H9 (cell line): ENCODE results near the gene BTN3A1. TPM values are rescaled to one million over a fixed set of nuclear protein-coding genes. Genes with fewer than 3 reads are reported as not detected.

Experiments
- DNase-seq: peaks from one replicate; pipeline ENCODE4 v3.0.0-alpha.2; 2017
- H2AFZ ChIP-seq: one replicate; pipeline ENCODE4 v1.6.1; 2013; ENCODE audit warnings: mild to moderate bottlenecking, low read length, control low read depth, moderate library complexity
- H2AK5ac ChIP-seq: 2 replicates; pipeline ENCODE4 v1.6.1; 2013; ENCODE audit warnings: low read length, control low read depth, mixed read lengths; ENCODE audit not compliant: insufficient read length
- H2BK120ac ChIP-seq: one replicate; pipeline ENCODE4 v1.6.1; 2013; ENCODE audit warnings: low read depth, mild to moderate bottlenecking, low read length, control low read depth, inconsistent platforms; ENCODE audit not compliant: poor library complexity, severe bottlenecking
- H2BK12ac ChIP-seq: 2 replicates; pipeline ENCODE4 v1.6.1; 2013; ENCODE audit warnings: low read length, control low read depth, mixed read lengths, low read depth; ENCODE audit not compliant: insufficient read length
- H2BK15ac ChIP-seq: 2 replicates; pipeline ENCODE4 v1.6.1; 2013; ENCODE audit warnings: low read depth, low read length, control low read depth
- H2BK20ac ChIP-seq: one replicate; pipeline ENCODE4 v1.6.1; 2013; ENCODE audit warnings: low read depth, mild to moderate bottlenecking, low read length, control low read depth, inconsistent platforms; ENCODE audit not compliant: poor library complexity, severe bottlenecking
- H2BK5ac ChIP-seq: 2 replicates; pipeline ENCODE4 v1.6.1; 2013; ENCODE audit warnings: low read length, control low read depth, mixed read lengths; ENCODE audit not compliant: insufficient read length
- H3K14ac ChIP-seq: 2 replicates; pipeline ENCODE4 v1.6.1; 2013; ENCODE audit warnings: low read length, control low read depth; ENCODE audit not compliant: insufficient read depth
- H3K18ac ChIP-seq: 2 replicates; pipeline ENCODE4 v1.6.1; 2013; ENCODE audit warnings: low read depth, mild to moderate bottlenecking, mixed read lengths, low read length, control low read depth; ENCODE audit not compliant: insufficient read length
- H3K23ac ChIP-seq: 2 replicates; pipeline ENCODE4 v1.6.1; 2013; ENCODE audit warnings: low read length, control low read depth, mixed read lengths, low read depth; ENCODE audit not compliant: insufficient read length
- H3K23me2 ChIP-seq: 2 replicates; pipeline ENCODE4 v1.6.1; 2013; ENCODE audit warnings: low read depth, mild to moderate bottlenecking, mixed read lengths, low read length, control low read depth; ENCODE audit not compliant: insufficient read length, poor library complexity, severe bottlenecking
- H3K27ac ChIP-seq: 2 replicates; pipeline ENCODE4 v1.5.1; 2013; ENCODE audit warnings: low read length, control low read depth, mixed read lengths, low read depth; ENCODE audit not compliant: insufficient read length
- H3K27me3 ChIP-seq: 2 replicates; pipeline ENCODE4 v1.6.1; 2013; ENCODE audit warnings: low read length, control low read depth, inconsistent platforms; ENCODE audit not compliant: insufficient read depth
- H3K4ac ChIP-seq: 2 replicates; pipeline ENCODE4 v1.6.1; 2013; ENCODE audit warnings: low read depth, mild to moderate bottlenecking, control low read depth, inconsistent platforms, low read length, moderate library complexity
- H3K4me1 ChIP-seq: 2 replicates; pipeline ENCODE4 v1.6.1; 2013; ENCODE audit warnings: low read length, control low read depth, inconsistent platforms; ENCODE audit not compliant: insufficient read depth
- H3K4me2 ChIP-seq: 2 replicates; pipeline ENCODE4 v1.6.1; 2013; ENCODE audit warnings: low read length, control low read depth, mixed read lengths; ENCODE audit not compliant: insufficient read length, insufficient read depth
- H3K56ac ChIP-seq: 2 replicates; pipeline ENCODE4 v1.6.1; 2013; ENCODE audit warnings: low read depth, mild to moderate bottlenecking, mixed read lengths, low read length, control low read depth; ENCODE audit not compliant: insufficient read length
- H3K79me1 ChIP-seq: 2 replicates; pipeline ENCODE4 v1.6.1; 2013; ENCODE audit warnings: low read depth, mild to moderate bottlenecking, moderate library complexity, low read length, control low read depth, inconsistent platforms; ENCODE audit not compliant: insufficient read depth, poor library complexity, severe bottlenecking
- H3K79me2 ChIP-seq: 2 replicates; pipeline ENCODE4 v1.6.1; 2013; ENCODE audit warnings: low read length, control low read depth, inconsistent platforms; ENCODE audit not compliant: insufficient read depth
- H3K9ac ChIP-seq: 2 replicates; pipeline ENCODE4 v1.6.1; 2013; ENCODE audit warnings: low read length, control low read depth, mixed read lengths; ENCODE audit not compliant: insufficient read length; ENCODE audit errors: extremely low read depth
- H3K9me3 ChIP-seq: one replicate; pipeline ENCODE4 v1.6.1; 2013; ENCODE audit warnings: low read depth, low read length, inconsistent platforms; ENCODE audit not compliant: control insufficient read depth
- H3T11ph ChIP-seq: one replicate; pipeline ENCODE4 v1.6.1; 2013; ENCODE audit warnings: mild to moderate bottlenecking, low read length, control low read depth, inconsistent platforms
- H4K20me1 ChIP-seq: one replicate; pipeline ENCODE4 v1.6.1; 2013; ENCODE audit not compliant: control insufficient read depth, insufficient read length, insufficient read depth
- H4K5ac ChIP-seq: 2 replicates; pipeline ENCODE4 v1.6.1; 2013; ENCODE audit warnings: low read depth, mild to moderate bottlenecking, mixed read lengths, low read length, control low read depth; ENCODE audit not compliant: insufficient read length
- H4K8ac ChIP-seq: replicated peaks from 2 replicates; pipeline ENCODE4 v1.6.1; 2013; ENCODE audit warnings: low read length, control low read depth, mixed read lengths, low read depth; ENCODE audit not compliant: insufficient read length
- H4K91ac ChIP-seq: 2 replicates; pipeline ENCODE4 v1.6.1; 2013; ENCODE audit warnings: low read depth, mild to moderate bottlenecking, moderate library complexity, mixed read lengths, low read length, control low read depth; ENCODE audit not compliant: insufficient read length
- H3K27ac Mint-ChIP-seq, 3 experiments: 2 replicates in 2 of 3; 3 replicates in 1 of 3; pipeline ENCODE4 v1.8.0; 2020 to 2021; ENCODE audit warnings: mixed read lengths in 3 of 3, mild to moderate bottlenecking in 1 of 3, moderate library complexity in 1 of 3
- H3K27me3 Mint-ChIP-seq: 2 replicates; pipeline ENCODE4 v1.8.0; 2021; ENCODE audit warnings: low read depth, mild to moderate bottlenecking, moderate library complexity, mixed read lengths
- H3K36me3 Mint-ChIP-seq, 3 experiments: 2 replicates in 2 of 3; 3 replicates in 1 of 3; pipeline ENCODE4 v1.8.0; 2020 to 2021; ENCODE audit warnings: low read depth in 3 of 3, mixed read lengths in 3 of 3; ENCODE audit not compliant: insufficient read depth in 1 of 3
- H3K4me1 Mint-ChIP-seq, 2 experiments: 2 replicates each; pipeline ENCODE4 v1.8.0; 2020; ENCODE audit warnings: mixed read lengths in 2 of 2
- H3K4me3 Mint-ChIP-seq, 2 experiments: 2 replicates in 1 of 2; 3 replicates in 1 of 2; pipeline ENCODE4 v1.8.0; 2020 to 2021; ENCODE audit warnings: mild to moderate bottlenecking in 2 of 2, mixed read lengths in 2 of 2, moderate library complexity in 1 of 2
- H3K9me3 Mint-ChIP-seq, 2 experiments: 2 replicates in 1 of 2; 3 replicates in 1 of 2; pipeline ENCODE4 v1.8.0; 2020; ENCODE audit warnings: mild to moderate bottlenecking in 2 of 2, mixed read lengths in 2 of 2, moderate library complexity in 1 of 2
- WGBS: extraction: QIAGEN DNeasy Blood & Tissue Kit; methylation state at CpG from one replicate; pipeline ENCODE4 v1.1.7; 2013; ENCODE audit warnings: missing lambda C conversion rate, low lambda C conversion rate, mixed read lengths; ENCODE audit not compliant: insufficient read length; ENCODE audit errors: extremely low coverage; 5-methylcytosine and 5-hydroxymethylcytosine counted together
- total RNA-seq: library from RNA; stranded (reverse); gene quantifications from 2 replicates; pipeline ENCODE4 v1.2.1, GENCODE V29; 2021
- TF ChIP-seq, protein P1 (sequence below): fragments of 200-600 bp; sonication (generic); conservative IDR thresholded peaks from 3 replicates; pipeline ENCODE4 v1.8.0; 2021; ENCODE audit warnings: antibody characterized with exemption, mild to moderate bottlenecking

BTN3A1 gene
- total RNA-seq, 1 experiment from 2014 or later, result 2.5 TPM

DNA sequence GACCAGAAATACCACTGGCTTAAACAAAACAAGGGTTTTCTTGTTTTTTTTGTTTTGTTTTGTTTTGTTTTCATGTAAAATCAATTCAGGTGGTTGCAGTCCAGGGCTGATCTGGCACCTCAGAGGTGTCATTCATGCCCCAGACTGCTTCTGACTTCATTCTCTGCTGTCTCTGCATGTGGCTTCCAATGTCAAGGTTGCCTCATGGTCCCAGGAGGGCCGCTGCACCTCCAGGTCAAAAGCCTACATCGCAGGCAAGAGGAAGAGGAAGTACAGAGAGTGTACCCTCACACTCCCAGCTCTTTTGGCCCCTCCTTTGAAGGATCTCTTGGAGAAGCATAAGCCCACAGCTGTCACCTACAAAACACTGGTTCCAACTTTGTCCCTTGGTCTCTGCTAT, 1.4 kb upstream of the BTN3A1 start:
- H3K9me3 ChIP-seq, result no peaks in the 10 kb centered on the region
- Mint-ChIP-seq H3K27ac (no peak overlapping the region), H3K4me3 (no peak overlapping the region), H3K4me1 (peaks cover 18 to 25% of the 10 kb centered on the region in 2 experiments), H3K9me3 (no peaks in the 10 kb centered on the region; a peak in 1 of 5 replicates), H3K36me3 (no peaks in the 10 kb centered on the region), H3K27me3 (no peaks in the 10 kb centered on the region)
- peak overlapping the region; percentile 12 for H2BK20ac ChIP-seq
- no peak overlapping the region for H3K4ac ChIP-seq
- peaks cover 3% of the 10 kb centered on the region for H3K23me2 ChIP-seq
- no peak overlapping the region for H2AK5ac ChIP-seq
- DNase-seq, result no peak
- no peak overlapping the region for H3K56ac ChIP-seq
- H2BK15ac ChIP-seq, result no peak overlapping the region
- H4K8ac ChIP-seq, result no peak overlapping the region
- no peak overlapping the region for H2AFZ ChIP-seq
- H3K18ac ChIP-seq, result no peak overlapping the region
- no peak overlapping the region for H3T11ph ChIP-seq
- WGBS, result no CpG with 5 or more reads among the region's 2 CpGs
- H3K4me1 ChIP-seq, result no peaks in the 10 kb centered on the region
- H2BK12ac ChIP-seq, result no peak overlapping the region
- no peak overlapping the region for H4K5ac ChIP-seq
- no peak overlapping the region for H3K9ac ChIP-seq
- TF ChIP-seq, protein P1, sequence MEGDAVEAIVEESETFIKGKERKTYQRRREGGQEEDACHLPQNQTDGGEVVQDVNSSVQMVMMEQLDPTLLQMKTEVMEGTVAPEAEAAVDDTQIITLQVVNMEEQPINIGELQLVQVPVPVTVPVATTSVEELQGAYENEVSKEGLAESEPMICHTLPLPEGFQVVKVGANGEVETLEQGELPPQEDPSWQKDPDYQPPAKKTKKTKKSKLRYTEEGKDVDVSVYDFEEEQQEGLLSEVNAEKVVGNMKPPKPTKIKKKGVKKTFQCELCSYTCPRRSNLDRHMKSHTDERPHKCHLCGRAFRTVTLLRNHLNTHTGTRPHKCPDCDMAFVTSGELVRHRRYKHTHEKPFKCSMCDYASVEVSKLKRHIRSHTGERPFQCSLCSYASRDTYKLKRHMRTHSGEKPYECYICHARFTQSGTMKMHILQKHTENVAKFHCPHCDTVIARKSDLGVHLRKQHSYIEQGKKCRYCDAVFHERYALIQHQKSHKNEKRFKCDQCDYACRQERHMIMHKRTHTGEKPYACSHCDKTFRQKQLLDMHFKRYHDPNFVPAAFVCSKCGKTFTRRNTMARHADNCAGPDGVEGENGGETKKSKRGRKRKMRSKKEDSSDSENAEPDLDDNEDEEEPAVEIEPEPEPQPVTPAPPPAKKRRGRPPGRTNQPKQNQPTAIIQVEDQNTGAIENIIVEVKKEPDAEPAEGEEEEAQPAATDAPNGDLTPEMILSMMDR, result no peak
- H2BK5ac ChIP-seq, result no peak overlapping the region
- H3K27me3 ChIP-seq, result no peaks in the 10 kb centered on the region; the same call in 1 of the 2 replicates
- peak overlapping the region; percentile 85 for H3K23ac ChIP-seq
- H2BK120ac ChIP-seq, result no peak overlapping the region
- no peak overlapping the region for H3K14ac ChIP-seq
- H3K79me1 ChIP-seq, result no peaks in the 10 kb centered on the region
- H3K27ac ChIP-seq, result no peak overlapping the region
- H3K4me2 ChIP-seq, result no peak overlapping the region
- no peaks in the 10 kb centered on the region for H4K20me1 ChIP-seq
- H4K91ac ChIP-seq, result no peak overlapping the region
- H3K79me2 ChIP-seq, result no peaks in the 10 kb centered on the region
